Dermis lymphatic vessel endothelial cell (primary cell): ENCODE results near the gene RAB11A. TPM values are rescaled to one million over a fixed set of nuclear protein-coding genes. Genes with fewer than 3 reads are reported as not detected.

Source experiments
- total RNA-seq: library from RNA; depleted of rRNA; stranded (reverse); fragments of >200 nt; gene quantifications from 2 replicates; pipeline ENCODE4 v1.2.1, GENCODE V29; 2014

The RAB11A gene
- total RNA-seq: 281 and 297 TPM in 2 replicates

DNA sequence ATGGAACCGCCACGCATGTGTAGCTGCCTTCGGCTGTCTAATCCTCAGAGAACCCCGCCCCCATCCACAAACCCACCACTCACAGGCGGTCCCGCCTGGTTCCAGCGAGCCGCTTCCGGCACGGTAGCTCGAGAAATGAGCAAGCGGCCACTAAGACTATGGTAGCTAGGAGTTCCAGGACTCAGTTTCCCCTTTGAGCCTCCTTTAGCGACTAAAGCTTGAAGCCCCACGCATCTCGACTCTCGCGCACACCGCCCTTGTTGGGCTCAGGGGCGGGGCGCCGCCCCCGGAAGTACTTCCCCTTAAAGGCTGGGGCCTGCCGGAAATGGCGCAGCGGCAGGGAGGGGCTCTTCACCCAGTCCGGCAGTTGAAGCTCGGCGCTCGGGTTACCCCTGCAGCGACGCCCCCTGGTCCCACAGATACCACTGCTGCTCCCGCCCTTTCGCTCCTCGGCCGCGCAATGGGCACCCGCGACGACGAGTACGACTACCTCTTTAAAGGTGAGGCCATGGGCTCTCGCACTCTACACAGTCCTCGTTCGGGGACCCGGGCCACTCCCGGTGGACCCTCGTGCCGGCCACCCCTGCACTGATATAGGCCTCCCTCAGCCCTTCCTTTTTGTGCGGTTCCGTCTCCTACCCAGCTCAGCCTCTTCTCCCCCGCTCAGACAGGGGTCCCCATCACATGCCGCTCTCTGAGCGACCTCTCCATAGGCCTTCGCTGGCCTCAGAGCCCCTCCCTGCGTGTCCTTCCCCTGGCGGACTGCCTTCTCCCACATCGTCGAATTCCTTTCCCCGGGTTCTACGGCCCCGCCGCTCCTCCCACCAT, at the start of gene RAB11A:
Gene RAB11A, plus strand, starts transcription at position 366 of the 828 bp plus-strand sequence. Its CDS starts 95 bp downstream, at position 461.

Other genes starting within 250 kb of the RAB11A start
- 19.1 and 31.2 TPM in 2 replicates for gene SLC24A1, start 247.6 kb upstream of the RAB11A start, total RNA-seq
- gene DENND4A, start 77.2 kb upstream of the RAB11A start, total RNA-seq: 20.2 and 27.5 TPM in 2 replicates